K562 (cell line): Measurements from ENCODE around the gene ASPRV1. TPM values are rescaled to one million over a fixed set of nuclear protein-coding genes. Genes with fewer than 3 reads are reported as not detected.

Source experiments
- CREB1 ChIP-seq, 2 experiments: sonication (generic) in 1 of 2; formaldehyde crosslinking in 1 of 2; IDR thresholded peaks; 2 replicates each; pipeline versions ENCODE4 v1.6.1 to v1.8.0; 2012 to 2022; ENCODE audit warnings: inconsistent platforms in 1 of 2, mild to moderate bottlenecking in 1 of 2, missing genetic modification reagents in 1 of 2, moderate library complexity in 1 of 2
- CTBP1 ChIP-seq: fragments of 450-650 bp; IDR thresholded peaks from 2 replicates; pipeline ENCODE4 v1.6.1; 2016; ENCODE audit warnings: borderline replicate concordance
- ELF2 ChIP-seq: fragments of 250-450 bp; sonication (Bioruptor Pico); IDR thresholded peaks from 2 replicates; pipeline ENCODE4 v1.5.0; 2021; ENCODE audit warnings: mild to moderate bottlenecking
- ELF4 ChIP-seq: fragments of 450-650 bp; formaldehyde crosslinking; IDR thresholded peaks from 2 replicates; pipeline ENCODE4 v1.4.0; 2022; ENCODE audit warnings: missing genetic modification characterization
- EP300 ChIP-seq: IDR thresholded peaks from 2 replicates; pipeline ENCODE4 v1.6.1; 2012; ENCODE audit warnings: low read length, improper control_type of control experiment
- ETV6 ChIP-seq, 3 experiments: fragments of 150-350 bp in 1 of 3; sonication (generic) in 1 of 3; formaldehyde crosslinking in 1 of 3; IDR thresholded peaks; 2 replicates each; pipeline versions ENCODE4 v1.6.1 to v1.8.0; 2014 to 2022; ENCODE audit warnings: borderline replicate concordance in 2 of 3, low read depth in 2 of 3, antibody characterized with exemption in 1 of 3, low read length in 1 of 3, mild to moderate bottlenecking in 1 of 3, missing genetic modification reagents in 1 of 3
- LARP7 ChIP-seq: fragments of 450-650 bp; IDR thresholded peaks from 2 replicates; pipeline ENCODE4 v1.6.1; 2016
- MAFK ChIP-seq: IDR thresholded peaks from 2 replicates; pipeline ENCODE4 v1.6.1; 2011; ENCODE audit warnings: low read length, improper control_type of control experiment
- MECOM ChIP-seq: fragments of 250-450 bp; sonication (Bioruptor Pico); IDR thresholded peaks from 2 replicates; pipeline ENCODE4 v1.8.0; 2022; ENCODE audit warnings: inconsistent platforms
- NEUROD1 ChIP-seq: fragments of 150-350 bp; IDR thresholded peaks from 2 replicates; pipeline ENCODE4 v1.6.1; 2014; ENCODE audit warnings: borderline replicate concordance, low read length, low read depth; ENCODE audit not compliant: partially characterized antibody
- RFX1 ChIP-seq: fragments of 450-650 bp; IDR thresholded peaks from 2 replicates; pipeline ENCODE4 v1.6.1; 2016; ENCODE audit warnings: mild to moderate bottlenecking, moderate library complexity
- SMARCC2 ChIP-seq: fragments of 450-650 bp; IDR thresholded peaks from 2 replicates; pipeline ENCODE4 v1.6.1; 2017; ENCODE audit warnings: antibody characterized with exemption, moderate library complexity, mild to moderate bottlenecking, low read depth
- TAL1 ChIP-seq: fragments of 450-650 bp; IDR thresholded peaks from 2 replicates; pipeline ENCODE4 v1.6.1; 2016; ENCODE audit warnings: mild to moderate bottlenecking
- TRIM24 ChIP-seq, 2 experiments: fragments of 450-650 bp; IDR thresholded peaks; 2 replicates each; pipeline ENCODE4 v1.6.1; 2016
- ZEB2 ChIP-seq: fragments of 450-650 bp; IDR thresholded peaks from 2 replicates; pipeline ENCODE4 v1.6.1; 2016
- ZNF197 ChIP-seq: fragments of 200-800 bp; sonication (Bioruptor generic); IDR thresholded peaks from 2 replicates; pipeline ENCODE4 v1.6.1; 2016; ENCODE audit warnings: low read depth, missing genetic modification characterization, missing compliant biosample characterization
- ZNF589 ChIP-seq: fragments of 200-800 bp; sonication (Bioruptor generic); IDR thresholded peaks from 2 replicates; pipeline ENCODE4 v1.6.1; 2016; ENCODE audit warnings: low read depth, missing genetic modification characterization, missing compliant biosample characterization
- polyA plus RNA-seq, 8 experiments: library from polyadenylated mRNA; depleted of rRNA in 4 of 8; stranded (reverse) in 5 of 8; unstranded in 3 of 8; fragments of >200 nt; fragmentation: Nextera tagmentation in 2 of 8; fragmentation: Illumina TruSeq in 1 of 8; extraction: Ambion mirVana in 2 of 8; extraction: Trizol in 1 of 8; gene quantifications; 2 replicates each; pipeline versions ENCODE4 v1.2.1 to v1.2.3, GENCODE V29; 2011 to 2014; ENCODE audit warnings: inconsistent platforms in 1 of 8, missing spikeins in 1 of 8
- total RNA-seq, 7 experiments: library from RNA; depleted of rRNA in 6 of 7; stranded (reverse); fragments of >200 nt in 6 of 7; fragmentation: Illumina TruSeq in 2 of 7; extraction: Trizol in 2 of 7; gene quantifications; 2 replicates each; pipeline versions ENCODE4 v1.2.1 to v1.2.3, GENCODE V29; 2011 to 2021; ENCODE audit warnings: low replicate concordance in 1 of 7
- TF ChIP-seq, protein P1 (sequence below): fragments of 250-450 bp; sonication (Bioruptor Pico); IDR thresholded peaks from 2 replicates; pipeline ENCODE4 v1.5.1; 2021; ENCODE audit warnings: mild to moderate bottlenecking
- TF ChIP-seq, protein P2 (sequence below), 2 experiments: fragments of 450-650 bp; conservative IDR thresholded peaks; 2 replicates each; pipeline ENCODE4 v1.6.1; 2017; ENCODE audit warnings: mild to moderate bottlenecking in 2 of 2, moderate library complexity in 2 of 2
- TF ChIP-seq, protein P3 (sequence below), 3 experiments: IDR thresholded peaks in 2 of 3; conservative IDR thresholded peaks in 1 of 3; 2 replicates each; pipeline ENCODE4 v1.5.1; 2011 to 2012; ENCODE audit warnings: low read length in 3 of 3, mild to moderate bottlenecking in 3 of 3, control low read depth in 2 of 3, improper control_type of control experiment in 1 of 3, inconsistent platforms in 1 of 3, low read depth in 1 of 3, mixed read lengths in 1 of 3, moderate library complexity in 1 of 3; ENCODE audit not compliant: insufficient read depth in 2 of 3
- TF ChIP-seq, protein P4 (sequence below): fragments of 200-800 bp; sonication (Bioruptor generic); IDR thresholded peaks from 2 replicates; pipeline ENCODE4 v1.6.1; 2017; ENCODE audit warnings: missing genetic modification characterization, missing compliant biosample characterization

Gene ASPRV1
- total and polyA plus RNA-seq, 9 of the 15 experiments (the other 6 are each of a cell fraction or from before 2014, with no cell fraction given): 0.17 to 0.72 (median 0.47) TPM; not detected in 1

DNA sequence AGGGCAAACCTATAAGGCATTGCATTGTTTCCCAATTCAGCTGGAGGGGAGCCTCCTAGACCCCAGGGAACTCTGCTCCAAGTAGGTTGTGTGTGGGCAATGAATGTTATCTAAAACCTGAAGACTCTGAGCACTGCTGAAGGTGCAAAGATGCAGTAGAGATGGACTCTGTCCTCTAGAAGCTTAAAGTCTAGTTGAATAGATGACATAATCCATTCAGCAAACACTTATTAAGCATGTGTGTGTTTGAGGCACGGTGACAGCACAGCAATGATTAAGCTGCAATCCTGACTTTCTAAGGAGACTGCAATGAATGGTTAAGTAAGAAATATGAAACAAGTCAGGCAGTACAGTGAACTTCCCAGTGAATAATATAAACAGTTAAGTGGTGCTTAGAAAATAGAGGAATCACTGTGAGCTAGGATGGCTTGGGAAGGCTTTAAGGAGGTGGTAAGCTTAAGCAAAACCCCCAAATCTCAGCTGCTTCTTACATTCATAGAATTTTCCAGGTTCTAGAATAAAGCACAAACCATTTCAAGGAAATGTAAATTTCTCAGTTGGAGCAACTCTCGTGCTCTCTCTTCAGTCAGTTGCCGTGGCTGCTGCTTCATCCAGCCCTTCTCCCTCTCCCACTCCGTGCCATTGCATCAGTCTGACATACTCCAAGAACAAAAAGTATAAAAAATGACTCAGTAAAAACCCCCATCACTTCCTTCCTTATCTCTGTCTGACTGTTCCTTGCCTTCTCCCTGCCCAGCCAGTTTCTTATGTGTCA is 27.4 kb downstream of the ASPRV1 start (continued):
- TF ChIP-seq MAFK (peak; percentile 71; the same call in 1 of the 2 replicates), MECOM (CRISPR knock-in tag) (peak; percentile 59; the same call in 1 of the 2 replicates), TRIM24 (IDR thresholded peaks at IDR 0.05) (peak; percentile 69 to 70; a peak in 3 of 4 replicates), EP300 (peak; percentile 78), SMARCC2 (peak; percentile 74), LARP7 (no peak), ZNF589 (CRISPR knock-in tag) (peak; percentile 97), ELF4 (CRISPR knock-in tag) (0 out of 2 replicates have a peak, but pooled peaks have one; percentile 53), ETV6 (IDR thresholded peaks at IDR 0.05; ENCODE audit: borderline replicate concordance in 1 of 2, low read depth in 2 of 2, low read length in 1 of 2) (0 out of 4 replicates have a peak, but pooled peaks of 1 of the 2 experiments have one; percentile 30), ETV6 (CRISPR knock-in tag; IDR thresholded peaks at IDR 0.05; ENCODE audit: borderline replicate concordance) (no peak), ELF2 (CRISPR knock-in tag) (0 out of 2 replicates have a peak, but pooled peaks have one; percentile 36), CREB1 (IDR thresholded peaks at IDR 0.05) (peak; percentile 37; the same call in 1 of the 2 replicates), CREB1 (CRISPR knock-in tag; IDR thresholded peaks at IDR 0.05) (0 out of 2 replicates have a peak, but pooled peaks have one; percentile 36), RFX1 (peak; percentile 56), ZNF197 (CRISPR knock-in tag) (no peak), TAL1 (peak; percentile 18; the same call in 1 of the 2 replicates), CTBP1 (peak; percentile 84), ZEB2 (0 out of 2 replicates have a peak, but pooled peaks have one; percentile 68), NEUROD1 (peak; percentile 66)
- TF ChIP-seq, protein P1, sequence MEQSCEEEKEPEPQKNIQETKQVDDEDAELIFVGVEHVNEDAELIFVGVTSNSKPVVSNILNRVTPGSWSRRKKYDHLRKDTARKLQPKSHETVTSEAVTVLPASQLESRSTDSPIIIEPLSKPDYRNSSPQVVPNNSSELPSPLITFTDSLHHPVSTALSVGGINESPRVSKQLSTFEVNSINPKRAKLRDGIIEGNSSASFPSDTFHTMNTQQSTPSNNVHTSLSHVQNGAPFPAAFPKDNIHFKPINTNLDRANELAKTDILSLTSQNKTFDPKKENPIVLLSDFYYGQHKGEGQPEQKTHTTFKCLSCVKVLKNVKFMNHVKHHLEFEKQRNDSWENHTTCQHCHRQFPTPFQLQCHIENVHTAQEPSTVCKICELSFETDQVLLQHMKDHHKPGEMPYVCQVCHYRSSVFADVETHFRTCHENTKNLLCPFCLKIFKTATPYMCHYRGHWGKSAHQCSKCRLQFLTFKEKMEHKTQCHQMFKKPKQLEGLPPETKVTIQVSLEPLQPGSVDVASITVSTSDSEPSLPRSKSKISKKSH (CRISPR knock-in tag): no peak
- TF ChIP-seq, protein P2, sequence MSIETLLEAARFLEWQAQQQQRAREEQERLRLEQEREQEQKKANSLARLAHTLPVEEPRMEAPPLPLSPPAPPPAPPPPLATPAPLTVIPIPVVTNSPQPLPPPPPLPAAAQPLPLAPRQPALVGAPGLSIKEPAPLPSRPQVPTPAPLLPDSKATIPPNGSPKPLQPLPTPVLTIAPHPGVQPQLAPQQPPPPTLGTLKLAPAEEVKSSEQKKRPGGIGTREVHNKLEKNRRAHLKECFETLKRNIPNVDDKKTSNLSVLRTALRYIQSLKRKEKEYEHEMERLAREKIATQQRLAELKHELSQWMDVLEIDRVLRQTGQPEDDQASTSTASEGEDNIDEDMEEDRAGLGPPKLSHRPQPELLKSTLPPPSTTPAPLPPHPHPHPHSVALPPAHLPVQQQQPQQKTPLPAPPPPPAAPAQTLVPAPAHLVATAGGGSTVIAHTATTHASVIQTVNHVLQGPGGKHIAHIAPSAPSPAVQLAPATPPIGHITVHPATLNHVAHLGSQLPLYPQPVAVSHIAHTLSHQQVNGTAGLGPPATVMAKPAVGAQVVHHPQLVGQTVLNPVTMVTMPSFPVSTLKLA (conservative IDR thresholded peaks at IDR 0.05): peak in 1 of 2 experiments; percentile 50; a peak in 2 of 4 replicates
- TF ChIP-seq, protein P3, sequence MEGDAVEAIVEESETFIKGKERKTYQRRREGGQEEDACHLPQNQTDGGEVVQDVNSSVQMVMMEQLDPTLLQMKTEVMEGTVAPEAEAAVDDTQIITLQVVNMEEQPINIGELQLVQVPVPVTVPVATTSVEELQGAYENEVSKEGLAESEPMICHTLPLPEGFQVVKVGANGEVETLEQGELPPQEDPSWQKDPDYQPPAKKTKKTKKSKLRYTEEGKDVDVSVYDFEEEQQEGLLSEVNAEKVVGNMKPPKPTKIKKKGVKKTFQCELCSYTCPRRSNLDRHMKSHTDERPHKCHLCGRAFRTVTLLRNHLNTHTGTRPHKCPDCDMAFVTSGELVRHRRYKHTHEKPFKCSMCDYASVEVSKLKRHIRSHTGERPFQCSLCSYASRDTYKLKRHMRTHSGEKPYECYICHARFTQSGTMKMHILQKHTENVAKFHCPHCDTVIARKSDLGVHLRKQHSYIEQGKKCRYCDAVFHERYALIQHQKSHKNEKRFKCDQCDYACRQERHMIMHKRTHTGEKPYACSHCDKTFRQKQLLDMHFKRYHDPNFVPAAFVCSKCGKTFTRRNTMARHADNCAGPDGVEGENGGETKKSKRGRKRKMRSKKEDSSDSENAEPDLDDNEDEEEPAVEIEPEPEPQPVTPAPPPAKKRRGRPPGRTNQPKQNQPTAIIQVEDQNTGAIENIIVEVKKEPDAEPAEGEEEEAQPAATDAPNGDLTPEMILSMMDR (IDR thresholded peaks at IDR 0.05 in 2 of 3, conservative IDR thresholded peaks at IDR 0.05 in 1 of 3; ENCODE audit: insufficient read depth in 2 of 3, low read depth in 1 of 3, low read length in 3 of 3): no peak
- TF ChIP-seq, protein P4, sequence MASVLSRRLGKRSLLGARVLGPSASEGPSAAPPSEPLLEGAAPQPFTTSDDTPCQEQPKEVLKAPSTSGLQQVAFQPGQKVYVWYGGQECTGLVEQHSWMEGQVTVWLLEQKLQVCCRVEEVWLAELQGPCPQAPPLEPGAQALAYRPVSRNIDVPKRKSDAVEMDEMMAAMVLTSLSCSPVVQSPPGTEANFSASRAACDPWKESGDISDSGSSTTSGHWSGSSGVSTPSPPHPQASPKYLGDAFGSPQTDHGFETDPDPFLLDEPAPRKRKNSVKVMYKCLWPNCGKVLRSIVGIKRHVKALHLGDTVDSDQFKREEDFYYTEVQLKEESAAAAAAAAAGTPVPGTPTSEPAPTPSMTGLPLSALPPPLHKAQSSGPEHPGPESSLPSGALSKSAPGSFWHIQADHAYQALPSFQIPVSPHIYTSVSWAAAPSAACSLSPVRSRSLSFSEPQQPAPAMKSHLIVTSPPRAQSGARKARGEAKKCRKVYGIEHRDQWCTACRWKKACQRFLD (CRISPR knock-in tag): peak; percentile 53; the same call in 1 of the 2 replicates
